ENCODE data around the gene FBXW2. TPM values are rescaled to one million over a fixed set of nuclear protein-coding genes. Genes with fewer than 3 reads are reported as not detected.

Gene FBXW2
- polyA plus RNA-seq, 3 donors from 2014 or later, result 34.0 to 60.4 (median 51.0) TPM

GRCh38 chr9:120714088-120714845, 78.9 kb downstream of the FBXW2 start, which contains the start of gene MEGF9:
Gene MEGF9, minus strand, starts transcription at chr9:120714470. Its CDS starts 112 bp downstream, at chr9:120714358.
- Mint-ChIP-seq H3K27me3 (ENCODE audit: low read depth in 3 of 3) (peaks cover 5 to 7% (median 5%) of the 10 kb centered on the region in 3 donors), H3K27ac (peak within 1 kb of the TSS; percentile 86 to 94 (median 92)), H3K9me3 (no peaks in the 10 kb centered on the region), H3K4me3 (peak within 1 kb of the TSS; percentile 85 to 94 (median 93)), H3K4me1 (peaks cover 42 to 47% of the 10 kb centered on the region in 2 donors), H3K36me3 (no peaks in the 10 kb centered on the region)
- peak; percentile 96 to 97 (median 97) for DNase-seq

GRCh38 chr9:120713257-120714087, 79.7 kb downstream of the FBXW2 start:
- H3K4me1 Mint-ChIP-seq, result peaks cover 44 to 52% of the 10 kb centered on the region in 2 donors
- H3K27ac Mint-ChIP-seq, result peak overlapping the region; percentile 86 to 94 (median 91)
- no peaks in the 10 kb centered on the region for H3K9me3 Mint-ChIP-seq
- peak overlapping the region; percentile 83 to 93 (median 87) for H3K4me3 Mint-ChIP-seq
- H3K27me3 Mint-ChIP-seq (ENCODE audit: low read depth in 3 of 3), result peaks cover 5 to 10% (median 5%) of the 10 kb centered on the region in 3 donors
- DNase-seq, result peak in 1 of 3 donors; percentile 1
- H3K36me3 Mint-ChIP-seq, result no peaks in the 10 kb centered on the region

GRCh38 chr9:120712539-120713031, 80.6 kb downstream of the FBXW2 start:
- Mint-ChIP-seq H3K27ac (peak overlapping the region; percentile 86 to 94 (median 91)), H3K36me3 (no peaks in the 10 kb centered on the region), H3K27me3 (ENCODE audit: low read depth in 3 of 3) (peaks cover 3 to 10% (median 5%) of the 10 kb centered on the region in 3 donors), H3K9me3 (no peaks in the 10 kb centered on the region), H3K4me1 (peaks cover 44 to 52% of the 10 kb centered on the region in 2 donors), H3K4me3 (peak overlapping the region; percentile 83 to 93 (median 87))
- DNase-seq, result peak in 1 of 3 donors; percentile 2

- H3K27ac Mint-ChIP-seq, result peak overlapping the region; percentile 86 to 94 (median 91)
- peak in 1 of 3 donors; percentile 11 for DNase-seq
Observed at GRCh38 chr9:120711841-120712538, 81.2 kb downstream of the FBXW2 start.

GRCh38 chr9:120711354-120711753, 81.9 kb downstream of the FBXW2 start:
- H3K4me1 Mint-ChIP-seq, result peaks cover 49 to 52% of the 10 kb centered on the region in 2 donors
- H3K27me3 Mint-ChIP-seq (ENCODE audit: low read depth in 3 of 3), result peaks cover 3 to 10% (median 5%) of the 10 kb centered on the region in 3 donors
- no peaks in the 10 kb centered on the region for H3K36me3 Mint-ChIP-seq
- H3K27ac Mint-ChIP-seq, result peak overlapping the region; percentile 86 to 94 (median 91)
- DNase-seq, result no peak
- peak overlapping the region; percentile 83 to 93 (median 87) for H3K4me3 Mint-ChIP-seq
- no peaks in the 10 kb centered on the region for H3K9me3 Mint-ChIP-seq

More at GRCh38 chr9:120711841-120712538, 81.2 kb downstream of the FBXW2 start:
- no peaks in the 10 kb centered on the region for H3K36me3 Mint-ChIP-seq
- peaks cover 49 to 52% of the 10 kb centered on the region in 2 donors for H3K4me1 Mint-ChIP-seq
- peaks cover 3 to 10% (median 5%) of the 10 kb centered on the region in 3 donors for H3K27me3 Mint-ChIP-seq (ENCODE audit: low read depth in 3 of 3)
- H3K4me3 Mint-ChIP-seq, result peak overlapping the region; percentile 83 to 93 (median 87)
- no peaks in the 10 kb centered on the region for H3K9me3 Mint-ChIP-seq

GRCh38 chr9:120710110-120710981, 82.9 kb downstream of the FBXW2 start:
- no peaks in the 10 kb centered on the region for H3K36me3 Mint-ChIP-seq
- peak overlapping the region; percentile 86 to 94 (median 91) for H3K27ac Mint-ChIP-seq
- H3K27me3 Mint-ChIP-seq (ENCODE audit: low read depth in 3 of 3), result peaks cover 3 to 10% (median 5%) of the 10 kb centered on the region in 3 donors
- no peaks in the 10 kb centered on the region for H3K9me3 Mint-ChIP-seq
- peak overlapping the region; percentile 83 to 93 (median 87) for H3K4me3 Mint-ChIP-seq
- H3K4me1 Mint-ChIP-seq, result peaks cover 47 to 52% of the 10 kb centered on the region in 2 donors
- peak; percentile 71 to 75 (median 75) for DNase-seq

- Mint-ChIP-seq H3K36me3 (peaks cover 0 to 4% (median 0%) of the 10 kb centered on the region in 3 donors), H3K27me3 (ENCODE audit: low read depth in 3 of 3) (peaks cover 3 to 10% (median 5%) of the 10 kb centered on the region in 3 donors), H3K4me1 (peaks cover 46 to 56% of the 10 kb centered on the region in 2 donors), H3K9me3 (no peaks in the 10 kb centered on the region), H3K27ac (peak overlapping the region in 5 of 6 donors; percentile 77 to 93 (median 87)), H3K4me3 (peak overlapping the region in 4 of 5 donors; percentile 66 to 93 (median 84))
- DNase-seq, result no peak
Observed at GRCh38 chr9:120708526-120709224, 84.5 kb downstream of the FBXW2 start.

GRCh38 chr9:120707170-120707569, 86.0 kb downstream of the FBXW2 start:
- no peak overlapping the region for H3K27ac Mint-ChIP-seq

More at GRCh38 chr9:120707170-120707569, 86.0 kb downstream of the FBXW2 start:
- Mint-ChIP-seq H3K27me3 (ENCODE audit: low read depth in 3 of 3) (peaks cover 3 to 10% (median 5%) of the 10 kb centered on the region in 3 donors), H3K4me3 (no peak overlapping the region), H3K9me3 (no peaks in the 10 kb centered on the region), H3K36me3 (peaks cover 0 to 4% (median 0%) of the 10 kb centered on the region in 3 donors), H3K4me1 (peaks cover 32 to 43% of the 10 kb centered on the region in 2 donors)
- no peak for DNase-seq

Other genes with a start within 250 kb of the FBXW2 start
- gene CDK5RAP2, start 213.2 kb downstream of the FBXW2 start, polyA plus RNA-seq, result 10 to 100 TPM in 2 of 3 donors, 1 to 10 TPM in 1; 6.7 to 32.7 (median 11.6) TPM
- gene MEGF9, start 78.9 kb downstream of the FBXW2 start, polyA plus RNA-seq, result 10 to 100 TPM; 10.0 to 13.3 (median 11.2) TPM
- 10 to 100 TPM; 10.1 to 23.1 (median 13.3) TPM for gene PSMD5, start 49.5 kb upstream of the FBXW2 start, polyA plus RNA-seq
- gene PHF19, start 83.8 kb upstream of the FBXW2 start, polyA plus RNA-seq, result 10 to 100 TPM; 12.1 to 12.9 (median 12.8) TPM
- 1 to 10 TPM in 2 of 3 donors, under 1 TPM in 1; 0.67 to 3.4 (median 1.5) TPM for gene TRAF1, start 133.4 kb upstream of the FBXW2 start, polyA plus RNA-seq

Data from immature natural killer cell (primary cell).